ENCODE results near the gene ACOXL. TPM values are rescaled to one million over a fixed set of nuclear protein-coding genes. Genes with fewer than 3 reads are reported as not detected.

ACOXL gene
- total RNA-seq, 1 donor from 2014 or later = 1.2 TPM

DNA sequence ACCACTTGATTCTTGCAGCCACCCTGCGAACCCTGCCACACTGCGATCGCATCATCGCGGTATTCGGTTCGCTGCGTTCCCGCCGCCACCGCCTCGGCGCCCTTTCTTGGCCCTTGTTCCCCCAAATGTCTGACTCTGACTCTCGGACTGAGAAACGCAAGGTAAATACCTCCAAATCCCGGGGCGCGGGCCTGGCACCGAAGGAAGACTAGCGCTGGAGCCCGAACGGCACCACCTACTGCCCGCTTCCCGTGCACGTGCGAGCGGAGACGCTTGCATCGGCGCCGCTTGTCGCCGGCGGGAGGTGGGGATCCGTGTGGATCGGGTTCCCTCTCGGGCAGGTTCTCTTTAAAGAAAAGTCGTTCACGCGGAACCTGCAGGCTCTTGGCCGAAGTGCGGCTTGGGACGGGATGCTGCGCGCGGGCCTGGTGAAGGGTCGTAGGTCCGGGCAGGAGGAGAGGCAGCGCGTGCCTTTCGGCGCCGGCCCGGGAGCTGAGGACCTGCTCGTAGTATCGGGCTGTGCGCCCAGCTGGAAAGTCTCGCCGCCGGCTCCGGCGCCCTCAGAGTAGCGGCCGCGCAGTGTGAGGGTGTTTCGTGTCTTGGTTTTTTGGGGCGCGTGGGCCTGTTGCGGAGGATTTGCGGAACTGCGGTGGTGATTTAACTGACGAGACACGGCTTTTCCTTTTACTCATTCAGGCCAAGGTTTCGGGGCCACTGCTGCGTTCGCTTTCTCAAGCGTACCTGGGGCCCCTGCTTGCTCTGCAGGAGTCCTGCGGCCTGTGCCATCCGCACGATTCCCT lies 388.9 kb downstream of the ACOXL start:
- intact Hi-C loops (cut with micrococcal nuclease) = loop anchor here (1.0 to 2.0 kb wide), 4 partner anchors 118 to 934 kb away; partner anchors contain the start of gene TMEM87B

- intact Hi-C loops (cut with micrococcal nuclease) = loop anchor here (1.0 to 2.0 kb wide), 6 partner anchors 47 to 933 kb away; partner anchors contain the start of gene TMEM87B
These were observed 389.7 kb downstream of the ACOXL start for GRCh38 chr2:111121828-111122630.

GRCh38 chr2:111122631-111123421 lies 390.5 kb downstream of the ACOXL start:
- intact Hi-C loops (cut with micrococcal nuclease) = loop anchor here (2.0 kb wide), 2 partner anchors 46 to 448 kb away; no protein-coding TSS in a partner anchor

DNA sequence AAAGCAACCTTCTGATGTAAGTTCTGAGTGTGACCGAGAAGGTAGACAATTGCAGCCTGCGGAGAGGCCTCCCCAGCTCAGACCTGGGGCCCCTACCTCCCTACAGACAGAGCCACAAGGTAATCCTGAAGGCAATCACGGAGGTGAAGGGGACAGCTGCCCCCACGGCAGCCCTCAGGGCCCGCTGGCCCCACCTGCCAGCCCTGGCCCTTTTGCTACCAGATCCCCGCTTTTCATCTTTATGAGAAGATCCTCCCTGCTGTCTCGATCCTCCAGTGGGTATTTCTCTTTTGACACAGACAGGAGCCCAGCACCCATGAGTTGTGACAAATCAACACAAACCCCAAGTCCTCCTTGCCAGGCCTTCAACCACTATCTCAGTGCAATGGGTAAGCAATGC lies 391.4 kb downstream of the ACOXL start:
- intact Hi-C loops (cut with micrococcal nuclease) = loop anchor here (2.0 kb wide), 2 partner anchors 45 to 449 kb away; no protein-coding TSS in a partner anchor

DNA sequence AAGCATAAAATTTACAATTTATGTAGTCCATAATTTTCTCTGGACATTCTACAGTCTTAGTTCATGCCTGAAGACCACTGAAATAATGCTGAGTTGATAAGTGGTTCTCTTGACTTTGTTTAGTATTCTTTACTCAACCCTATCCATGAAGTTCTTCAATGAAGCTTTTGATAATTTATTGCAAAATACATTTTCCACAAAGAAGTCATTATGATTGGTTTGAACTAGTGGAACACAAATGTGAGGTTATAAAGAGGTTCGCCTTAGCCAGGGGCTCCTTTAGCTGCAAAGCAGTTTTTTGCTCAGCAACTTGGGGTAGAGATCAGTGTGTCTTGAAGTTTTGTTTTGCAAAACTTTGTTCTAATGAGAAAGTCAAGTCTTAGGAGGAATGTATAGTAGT lies 394.2 kb downstream of the ACOXL start:
- intact Hi-C loops (cut with micrococcal nuclease) = no loop called here

DNA sequence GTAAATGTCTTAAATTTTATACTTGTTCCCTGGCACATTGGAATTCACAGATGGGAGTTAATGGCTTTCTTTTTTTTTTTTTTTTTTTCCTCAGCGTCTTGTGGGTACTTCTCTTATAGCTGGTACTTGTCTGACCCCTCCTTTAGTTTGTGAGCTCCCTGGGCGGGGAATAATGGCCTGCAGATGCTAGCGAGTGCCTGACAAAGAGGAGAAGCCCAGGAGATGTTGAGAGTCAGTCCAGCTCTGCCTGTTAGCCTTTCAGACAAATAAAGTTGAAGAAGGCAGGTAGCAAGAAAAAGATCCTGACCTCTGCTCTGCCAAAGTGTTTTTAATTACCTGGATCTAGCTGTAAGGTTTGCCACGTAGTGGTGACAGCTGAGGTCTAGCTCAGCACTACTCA lies 395.0 kb downstream of the ACOXL start:
- intact Hi-C loops (cut with micrococcal nuclease) = no loop called here

GRCh38 chr2:111128096-111128495 lies 395.7 kb downstream of the ACOXL start:
- intact Hi-C loops (cut with micrococcal nuclease) = no loop called here

DNA sequence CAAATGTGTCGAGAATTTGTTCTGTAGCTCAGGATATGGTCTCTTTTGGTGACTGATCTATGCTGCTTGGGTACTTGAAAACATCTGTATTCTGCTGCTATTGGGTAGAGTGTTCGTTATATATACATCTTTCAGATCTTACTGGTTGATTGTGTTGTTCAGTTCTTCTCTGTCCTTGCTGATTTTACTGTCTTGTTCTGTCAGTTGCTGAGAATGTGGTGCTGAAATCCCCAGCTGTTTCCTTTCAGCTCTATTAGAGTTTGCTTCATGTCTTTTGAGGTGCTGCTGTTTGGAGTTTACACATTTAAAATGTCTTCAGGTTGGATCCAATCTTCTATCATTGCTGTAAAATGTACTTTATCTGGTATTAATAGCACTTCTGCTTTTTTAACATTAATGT lies 401.2 kb downstream of the ACOXL start:
- intact Hi-C loops (cut with micrococcal nuclease) = no loop called here

DNA sequence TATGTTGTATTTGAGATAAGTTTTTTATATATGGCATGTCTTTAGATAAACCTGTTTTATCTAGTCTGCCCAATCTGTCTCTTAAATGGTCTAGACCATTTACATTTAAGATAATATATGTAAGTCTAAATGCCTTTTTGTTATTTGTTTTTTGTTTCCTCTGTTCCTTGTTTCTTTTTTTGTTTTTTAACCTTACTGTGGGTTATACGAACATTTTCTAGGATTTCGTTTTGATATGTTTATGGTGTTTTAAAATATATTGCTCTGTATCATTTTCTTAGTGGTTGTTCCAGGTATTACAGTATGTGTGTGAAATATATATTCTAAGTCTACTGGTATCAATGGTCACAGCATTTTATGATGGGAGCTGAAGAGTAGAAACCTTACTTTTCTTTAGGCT lies 401.7 kb downstream of the ACOXL start:
- intact Hi-C loops (cut with micrococcal nuclease) = no loop called here

GRCh38 chr2:111135237-111135909 lies 403.0 kb downstream of the ACOXL start:
- intact Hi-C loops (cut with micrococcal nuclease) = no loop called here

GRCh38 chr2:111135910-111136297 lies 403.5 kb downstream of the ACOXL start:
- intact Hi-C loops (cut with micrococcal nuclease) = no loop called here

DNA sequence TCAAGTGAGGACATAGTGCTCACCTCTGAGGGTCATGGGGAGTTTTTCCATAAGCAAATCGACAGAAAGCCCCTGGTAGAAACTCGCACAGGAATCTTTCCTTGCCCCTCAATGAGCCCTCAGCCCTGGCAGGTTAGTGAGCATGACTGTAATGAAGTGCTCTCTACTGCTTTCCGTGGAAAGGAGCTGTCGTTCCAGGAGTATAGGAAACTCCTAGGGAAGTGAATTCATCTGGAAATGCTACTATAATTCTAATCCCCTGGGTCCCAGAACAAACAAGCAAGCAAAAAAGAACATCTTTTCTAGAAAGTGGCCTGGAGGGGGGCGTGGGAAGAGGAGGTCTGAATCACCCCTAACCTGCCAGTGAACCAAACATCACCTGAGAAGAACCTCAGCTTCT lies 406.5 kb downstream of the ACOXL start:
- intact Hi-C loops (cut with micrococcal nuclease) = no loop called here

DNA sequence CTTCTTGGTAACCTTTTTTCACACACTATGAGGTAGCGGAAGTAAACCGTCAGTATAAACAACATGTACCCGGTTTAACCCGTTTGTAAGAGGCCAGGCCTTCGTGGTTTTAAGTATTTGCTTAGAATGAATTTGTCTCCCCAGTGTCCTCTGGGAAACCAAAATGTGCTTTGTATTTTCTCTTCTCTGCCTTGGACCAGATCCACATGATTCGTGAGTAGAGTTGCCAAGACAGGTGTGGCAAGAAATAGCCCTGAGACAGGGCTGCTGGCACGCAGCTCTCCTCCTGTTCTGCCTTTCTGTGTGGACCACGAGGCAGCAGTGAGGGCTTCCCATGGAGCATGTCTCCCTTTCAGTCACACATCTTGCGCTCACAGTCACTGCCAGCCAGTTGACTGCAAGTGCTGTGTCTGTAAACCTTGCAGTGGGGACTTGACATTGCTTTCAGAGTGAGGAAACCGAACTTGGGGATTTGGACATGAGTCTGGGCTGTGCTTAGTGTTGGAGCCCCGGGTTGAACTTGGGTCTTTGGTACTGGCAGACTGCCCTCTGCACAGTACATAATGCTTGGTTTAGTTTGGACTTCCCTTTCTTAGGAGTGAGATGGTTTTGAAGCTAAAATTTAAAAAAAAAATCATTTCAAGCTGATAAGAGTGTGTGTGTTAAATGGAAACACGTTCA lies 407.4 kb downstream of the ACOXL start:
- intact Hi-C loops (cut with micrococcal nuclease) = no loop called here

GRCh38 chr2:111140815-111141214 lies 408.4 kb downstream of the ACOXL start:
- intact Hi-C loops (cut with micrococcal nuclease) = no loop called here

GRCh38 chr2:111142101-111142500 lies 409.7 kb downstream of the ACOXL start:
- intact Hi-C loops (cut with micrococcal nuclease) = no loop called here

DNA sequence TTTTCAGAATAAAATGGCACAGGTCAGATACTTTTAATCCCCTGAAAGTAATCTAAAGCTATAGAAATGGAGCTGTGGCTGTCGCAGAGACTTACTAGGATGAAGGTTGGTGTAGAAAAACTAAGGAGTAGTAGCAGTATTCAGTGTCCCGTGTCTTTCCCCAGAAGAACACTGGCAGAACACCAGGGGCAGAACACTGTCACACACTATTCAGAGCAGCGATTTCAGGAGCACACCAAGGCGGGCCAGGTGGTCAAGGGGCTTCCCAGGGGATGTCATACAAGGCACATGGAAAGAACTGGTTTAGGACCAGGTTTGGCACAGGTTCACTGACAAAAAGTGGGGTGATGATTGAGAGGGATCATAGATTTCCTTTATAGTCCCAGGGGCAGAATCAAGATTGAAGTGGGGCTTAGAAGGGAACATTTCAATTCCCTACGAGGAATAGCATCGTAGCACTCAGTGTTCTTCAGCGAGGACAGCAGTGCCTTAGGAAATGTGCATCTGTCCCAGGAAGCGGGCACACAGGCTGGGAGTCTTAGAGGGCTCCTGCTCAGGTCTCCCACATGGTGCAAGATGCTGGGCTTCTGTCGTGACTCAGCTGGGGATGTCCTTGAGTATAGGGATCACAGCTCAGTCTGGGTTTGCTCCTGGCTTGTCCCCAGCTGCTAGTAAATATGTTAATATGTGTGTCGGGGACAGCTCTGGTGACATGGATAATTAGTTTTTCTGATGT lies 410.9 kb downstream of the ACOXL start:
- intact Hi-C loops (cut with micrococcal nuclease) = no loop called here

GRCh38 chr2:111143843-111144198 lies 411.4 kb downstream of the ACOXL start:
- intact Hi-C loops (cut with micrococcal nuclease) = no loop called here

DNA sequence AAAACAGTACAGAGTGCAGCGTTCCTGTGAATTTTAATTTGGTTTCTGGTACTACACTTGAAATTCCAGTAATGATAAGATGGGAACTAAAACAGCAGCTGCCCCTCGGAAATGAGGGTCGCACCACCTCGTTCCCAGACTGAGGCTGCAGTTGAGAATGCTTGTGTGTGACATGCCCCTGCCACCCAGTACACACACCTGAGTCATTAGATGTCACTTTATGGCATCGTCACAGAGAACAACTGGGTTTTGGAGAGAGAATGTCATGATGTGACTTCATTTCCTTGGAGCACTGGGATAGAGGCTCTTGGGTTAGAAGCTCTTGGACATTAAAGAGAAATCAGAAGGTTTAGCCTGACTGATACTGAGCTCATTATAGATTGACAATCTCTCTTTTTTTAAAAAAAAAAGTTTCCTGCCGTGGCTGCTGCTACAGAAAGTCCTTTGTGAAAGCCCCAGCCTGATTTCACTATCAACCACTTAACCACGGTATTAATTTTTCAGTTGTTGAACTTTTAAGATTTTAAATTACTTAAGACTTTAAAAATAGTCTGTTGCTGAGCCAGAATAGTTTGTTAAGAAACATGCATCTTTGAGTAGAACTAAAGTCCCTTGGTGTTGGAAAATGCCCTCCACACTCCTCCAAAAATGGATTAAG lies 412.9 kb downstream of the ACOXL start:
- intact Hi-C loops (cut with micrococcal nuclease) = no loop called here

GRCh38 chr2:111145951-111146350 lies 413.6 kb downstream of the ACOXL start:
- intact Hi-C loops (cut with micrococcal nuclease) = no loop called here
